Panc1 (cell line): Measurements from ENCODE around the gene SMC6.

Experiments used
- CTCF ChIP-seq: fragments of 450-650 bp; IDR thresholded peaks from 2 replicates; pipeline ENCODE4 v1.5.1; 2017; ENCODE audit warnings: mild to moderate bottlenecking
- REST ChIP-seq, 2 experiments: IDR thresholded peaks; 2 replicates each; pipeline ENCODE4 v1.6.1; 2011 to 2012; ENCODE audit warnings: low read depth in 2 of 2, control low read depth in 1 of 2, low read length in 1 of 2, mild to moderate bottlenecking in 1 of 2, moderate library complexity in 1 of 2; ENCODE audit not compliant: insufficient read depth in 1 of 2

GRCh38 chr2:17786727-17787126 is 33.1 kb upstream of the SMC6 start:
- TF ChIP-seq CTCF (no peak), REST (IDR thresholded peaks at IDR 0.05; ENCODE audit: insufficient read depth in 1 of 2, low read depth in 2 of 2, low read length in 1 of 2) (no peak)
